ENCODE measurements around the gene SERPINB6. TPM values are rescaled to one million over a fixed set of nuclear protein-coding genes. Genes with fewer than 3 reads are reported as not detected.

The SERPINB6 gene
- total RNA-seq, result 100 to 1,000 TPM; 181 to 265 (median 207) TPM
- polyA plus RNA-seq, result 172 TPM
- long read RNA-seq, donor 1, transcript SERPINB6-204 (7 exons, 1,370 nt), result minor isoform, 130 of 401 reads
- long read RNA-seq, donor 1, transcript SERPINB6-206 (7 exons, 1,375 nt), result minor isoform, 15 of 401 reads
- long read RNA-seq, donor 1, transcript SERPINB6-205 (7 exons, 1,315 nt), result major isoform, 182 of 401 reads
- long read RNA-seq, donor 1, transcript SERPINB6-210 (7 exons, 1,638 nt), result minor isoform, 26 of 401 reads
- long read RNA-seq, donor 1, partial matches to known transcripts, result 9 of 401 reads
- long read RNA-seq, donor 1, other reads (novel, unspliced or antisense), result 25 of 401 reads
- long read RNA-seq, donor 2, transcript SERPINB6-204 (7 exons, 1,370 nt), result minor isoform, 54 of 234 reads
- long read RNA-seq, donor 2, transcript SERPINB6-210 (7 exons, 1,638 nt), result minor isoform, 32 of 234 reads
- long read RNA-seq, donor 2, transcript SERPINB6-206 (7 exons, 1,375 nt), result minor isoform, 20 of 234 reads
- long read RNA-seq, donor 2, transcript SERPINB6-205 (7 exons, 1,315 nt), result major isoform, 78 of 234 reads
- long read RNA-seq, donor 2, partial matches to known transcripts, result 4 of 234 reads
- long read RNA-seq, donor 2, other reads (novel, unspliced or antisense), result 32 of 234 reads
- long read RNA-seq, donor 3, transcript SERPINB6-210 (7 exons, 1,638 nt), result minor isoform, 111 of 601 reads
- long read RNA-seq, donor 3, transcript SERPINB6-206 (7 exons, 1,375 nt), result minor isoform, 42 of 601 reads
- long read RNA-seq, donor 3, transcript SERPINB6-212 (6 exons, 3,265 nt), result minor isoform, 17 of 601 reads
- long read RNA-seq, donor 3, transcript SERPINB6-205 (7 exons, 1,315 nt), result major isoform, 373 of 601 reads
- long read RNA-seq, donor 3, partial matches to known transcripts, result 6 of 601 reads
- long read RNA-seq, donor 3, other reads (novel, unspliced or antisense), result 39 of 601 reads
- long read RNA-seq, donor 4, transcript SERPINB6-210 (7 exons, 1,638 nt), result minor isoform, 15 of 178 reads
- long read RNA-seq, donor 4, transcript SERPINB6-204 (7 exons, 1,370 nt), result minor isoform, 47 of 178 reads
- long read RNA-seq, donor 4, transcript SERPINB6-205 (7 exons, 1,315 nt), result major isoform, 73 of 178 reads
- long read RNA-seq, donor 4, transcript SERPINB6-206 (7 exons, 1,375 nt), result minor isoform, 13 of 178 reads
- long read RNA-seq, donor 4, partial matches to known transcripts, result 1 of 178 reads
- long read RNA-seq, donor 4, other reads (novel, unspliced or antisense), result 25 of 178 reads

- peak within 1 kb of the TSS; percentile 82 for H3K27ac ChIP-seq (ENCODE audit: low read length)
- DNase-seq (peak; percentile 89 to 95 (median 94)), ATAC-seq (peak; percentile 95 to 96)
- peak within 1 kb of the TSS; percentile 90 for H3K4me3 ChIP-seq (ENCODE audit: low read length)
- H3K4me1 ChIP-seq (ENCODE audit: control insufficient read depth, insufficient read depth, low read length), result no peaks in the 10 kb centered on the region
- WGBS, result 2% methylated on average over 62 of the region's 63 CpGs
- intact Hi-C loops (cut with DNase I), result no loop called here
- H3K9me3 ChIP-seq (ENCODE audit: control insufficient read depth, low read length), result no peaks in the 10 kb centered on the region
- H3K27me3 ChIP-seq (ENCODE audit: control insufficient read depth, insufficient read depth), result no peaks in the 10 kb centered on the region
Observed at GRCh38 chr6:2971420-2972218, at the start of gene SERPINB6. TSS of gene SERPINB6 (minus strand) at chr6:2971567. CDS start at chr6:2959332, 12,235 bp downstream.

GRCh38 chr6:3019749-3020320 is 48.5 kb upstream of the SERPINB6 start:
- no peak overlapping the region for H3K27ac ChIP-seq (ENCODE audit: low read length)
- 94% methylated on average over 6 of the region's 6 CpGs for WGBS

GRCh38 chr6:3019065-3019464 is 47.7 kb upstream of the SERPINB6 start:
- Histone ChIP-seq H3K27me3 (ENCODE audit: control insufficient read depth, insufficient read depth) (no peaks in the 10 kb centered on the region), H3K9me3 (ENCODE audit: control insufficient read depth, low read length) (no peaks in the 10 kb centered on the region), H3K4me1 (ENCODE audit: control insufficient read depth, insufficient read depth, low read length) (peaks cover 4% of the 10 kb centered on the region), H3K27ac (ENCODE audit: low read length) (no peak overlapping the region), H3K4me3 (ENCODE audit: low read length) (no peak overlapping the region)
- intact Hi-C loops (cut with DNase I), result loop anchor here in 1 of 4 donors (5.0 kb wide), 1 partner anchor 33 kb away; no protein-coding TSS in a partner anchor
- DNase-seq (no peak), ATAC-seq (no peak)
- 42% methylated on average over 1 of the region's 1 CpG for WGBS

More at GRCh38 chr6:3019749-3020320, 48.5 kb upstream of the SERPINB6 start:
- no peaks in the 10 kb centered on the region for H3K27me3 ChIP-seq (ENCODE audit: control insufficient read depth, insufficient read depth)
- no peak for ATAC-seq
- H3K9me3 ChIP-seq (ENCODE audit: control insufficient read depth, low read length), result no peaks in the 10 kb centered on the region
- H3K4me1 ChIP-seq (ENCODE audit: control insufficient read depth, insufficient read depth, low read length), result peaks cover 4% of the 10 kb centered on the region
- intact Hi-C loops (cut with DNase I), result loop anchor here in 1 of 4 donors (5.0 kb wide), 1 partner anchor 32 kb away; no protein-coding TSS in a partner anchor
- no peak overlapping the region for H3K4me3 ChIP-seq (ENCODE audit: low read length)
- no peak for DNase-seq

GRCh38 chr6:3017304-3017703 is 45.9 kb upstream of the SERPINB6 start:
- no peaks in the 10 kb centered on the region for H3K27me3 ChIP-seq (ENCODE audit: control insufficient read depth, insufficient read depth)
- H3K4me3 ChIP-seq (ENCODE audit: low read length), result no peak overlapping the region
- ATAC-seq (no peak), DNase-seq (no peak)
- intact Hi-C loops (cut with DNase I), result loop anchor here in 1 of 4 donors (5.0 kb wide), 1 partner anchor 35 kb away; no protein-coding TSS in a partner anchor
- no peaks in the 10 kb centered on the region for H3K9me3 ChIP-seq (ENCODE audit: control insufficient read depth, low read length)
- no peaks in the 10 kb centered on the region for H3K4me1 ChIP-seq (ENCODE audit: control insufficient read depth, insufficient read depth, low read length)
- 92% methylated on average over 9 of the region's 9 CpGs for WGBS
- H3K27ac ChIP-seq (ENCODE audit: low read length), result no peak overlapping the region

GRCh38 chr6:3016473-3017280 is 45.3 kb upstream of the SERPINB6 start:
- Histone ChIP-seq H3K4me1 (ENCODE audit: control insufficient read depth, insufficient read depth, low read length) (no peaks in the 10 kb centered on the region), H3K27ac (ENCODE audit: low read length) (no peak overlapping the region), H3K9me3 (ENCODE audit: control insufficient read depth, low read length) (no peaks in the 10 kb centered on the region), H3K27me3 (ENCODE audit: control insufficient read depth, insufficient read depth) (no peaks in the 10 kb centered on the region), H3K4me3 (ENCODE audit: low read length) (no peak overlapping the region)
- intact Hi-C loops (cut with DNase I), result loop anchor here in 1 of 4 donors (5.0 kb wide), 1 partner anchor 36 kb away; no protein-coding TSS in a partner anchor
- ATAC-seq (no peak), DNase-seq (no peak)
- 97% methylated on average over 17 of the region's 17 CpGs for WGBS

GRCh38 chr6:3015144-3015543 is 43.8 kb upstream of the SERPINB6 start:
- ATAC-seq (no peak), DNase-seq (no peak)
- Histone ChIP-seq H3K9me3 (ENCODE audit: control insufficient read depth, low read length) (peaks cover 3% of the 10 kb centered on the region), H3K4me3 (ENCODE audit: low read length) (no peak overlapping the region), H3K4me1 (ENCODE audit: control insufficient read depth, insufficient read depth, low read length) (no peaks in the 10 kb centered on the region), H3K27me3 (ENCODE audit: control insufficient read depth, insufficient read depth) (no peaks in the 10 kb centered on the region), H3K27ac (ENCODE audit: low read length) (no peak overlapping the region)
- intact Hi-C loops (cut with DNase I), result loop anchor here in 1 of 4 donors (5.0 kb wide), 1 partner anchor 37 kb away; no protein-coding TSS in a partner anchor
- WGBS, result 95% methylated on average over 10 of the region's 10 CpGs

- intact Hi-C loops (cut with DNase I), result loop anchor here in 1 of 4 donors (5.0 kb wide), 1 partner anchor 38 kb away; no protein-coding TSS in a partner anchor
- Histone ChIP-seq H3K27ac (ENCODE audit: low read length) (no peak overlapping the region), H3K4me1 (ENCODE audit: control insufficient read depth, insufficient read depth, low read length) (no peaks in the 10 kb centered on the region), H3K4me3 (ENCODE audit: low read length) (no peak overlapping the region), H3K27me3 (ENCODE audit: control insufficient read depth, insufficient read depth) (no peaks in the 10 kb centered on the region), H3K9me3 (ENCODE audit: control insufficient read depth, low read length) (peaks cover 3% of the 10 kb centered on the region)
- DNase-seq (no peak), ATAC-seq (no peak)
- 91% methylated on average over 4 of the region's 4 CpGs for WGBS
Observed at GRCh38 chr6:3014675-3015066, 43.3 kb upstream of the SERPINB6 start.

- intact Hi-C loops (cut with DNase I), result no loop called here
- 89% methylated on average over 18 of the region's 18 CpGs for WGBS
- H3K27me3 ChIP-seq (ENCODE audit: control insufficient read depth, insufficient read depth), result no peaks in the 10 kb centered on the region
- H3K9me3 ChIP-seq (ENCODE audit: control insufficient read depth, low read length), result peaks cover 3% of the 10 kb centered on the region
- no peaks in the 10 kb centered on the region for H3K4me1 ChIP-seq (ENCODE audit: control insufficient read depth, insufficient read depth, low read length)
- no peak overlapping the region for H3K4me3 ChIP-seq (ENCODE audit: low read length)
- H3K27ac ChIP-seq (ENCODE audit: low read length), result no peak overlapping the region
- DNase-seq, result no peak
- ATAC-seq, result no peak
Observed at GRCh38 chr6:3013901-3014674, 42.7 kb upstream of the SERPINB6 start.

All from right cardiac atrium (tissue), 5 donors.